Keratinocyte (primary cell): ENCODE data around the gene ARSB.

Experiments used
- CTCF ChIP-seq, 3 experiments: IDR thresholded peaks in 1 of 3; conservative IDR thresholded peaks in 1 of 3; optimal IDR thresholded peaks in 1 of 3; 2 replicates in 2 of 3; 3 replicates in 1 of 3; pipeline versions ENCODE3 to v1.5.1; 2011; ENCODE audit warnings: low read length in 3 of 3, mild to moderate bottlenecking in 3 of 3, moderate library complexity in 2 of 3, control low read depth in 1 of 3, inconsistent platforms in 1 of 3; ENCODE audit not compliant: insufficient read depth in 2 of 3; ENCODE audit errors: extremely low read depth in 1 of 3
- EZH2 ChIP-seq: IDR thresholded peaks from one replicate; pipeline ENCODE4 v1.6.1; 2012; ENCODE audit warnings: inconsistent platforms, mild to moderate bottlenecking, low read length, moderate library complexity

- TF ChIP-seq CTCF (optimal IDR thresholded peaks at IDR 0.05 in 1 of 3, IDR thresholded peaks at IDR 0.05 in 1 of 3, conservative IDR thresholded peaks at IDR 0.05 in 1 of 3; ENCODE audit: extremely low read depth in 1 of 3, insufficient read depth in 2 of 3, low read length in 3 of 3) (no peak), EZH2 (no peak)
Measured at GRCh38 chr5:78785454-78785853, 199.7 kb downstream of the ARSB start.
